Right renal cortex interstitium (tissue), 3 donors: Measurements from ENCODE around the gene DLG2. TPM values are rescaled to one million over a fixed set of nuclear protein-coding genes. Genes with fewer than 3 reads are reported as not detected.

ENCODE experiments used
- DNase-seq, 3 donors: peaks; one replicate each; pipeline ENCODE4 v3.0.0-alpha.2; 2013; ENCODE audit warnings: low read depth in 3 of 3, low spot score in 2 of 3
- polyA plus RNA-seq, 3 donors: library from polyadenylated mRNA; unstranded; fragments of 120-200 nt; gene quantifications; one replicate each; pipeline ENCODE4 v1.2.1, GENCODE V29; 2013; ENCODE audit not compliant: insufficient read length in 3 of 3

The DLG2 gene
- polyA plus RNA-seq, 3 donors: 11.5 to 14.0 (median 13.3) TPM

GRCh38 chr11:85572056-85572455 is 55.1 kb downstream of the DLG2 start:
- no peak for DNase-seq

GRCh38 chr11:85569525-85569924 is 57.6 kb downstream of the DLG2 start:
- DNase-seq: no peak

GRCh38 chr11:85558411-85558810 is 68.7 kb downstream of the DLG2 start:
- no peak for DNase-seq

- DNase-seq: no peak
Observed at GRCh38 chr11:85551881-85552280, 75.3 kb downstream of the DLG2 start.

- no peak for DNase-seq
Observed at GRCh38 chr11:85541683-85542082, 85.5 kb downstream of the DLG2 start.

GRCh38 chr11:85540635-85541205 is 86.4 kb downstream of the DLG2 start:
- DNase-seq: no peak

- no peak for DNase-seq
Observed at GRCh38 chr11:85540181-85540580, 87.0 kb downstream of the DLG2 start.

- DNase-seq: no peak
Observed at GRCh38 chr11:85539740-85540139, 87.4 kb downstream of the DLG2 start.

GRCh38 chr11:85539029-85539689 is 88.0 kb downstream of the DLG2 start:
- DNase-seq: no peak

GRCh38 chr11:85536438-85536837 is 90.7 kb downstream of the DLG2 start:
- DNase-seq: no peak

GRCh38 chr11:85534806-85535205 is 92.3 kb downstream of the DLG2 start:
- DNase-seq: no peak

- no peak for DNase-seq
Observed at GRCh38 chr11:85531191-85531897, 95.8 kb downstream of the DLG2 start.

- no peak for DNase-seq
Observed at GRCh38 chr11:85530634-85531033, 96.5 kb downstream of the DLG2 start.

- no peak for DNase-seq
Observed at GRCh38 chr11:85526564-85526963, 100.6 kb downstream of the DLG2 start.

- DNase-seq: no peak
Observed at GRCh38 chr11:85525686-85526085, 101.5 kb downstream of the DLG2 start.

- DNase-seq: no peak
Observed at GRCh38 chr11:85517272-85517671, 109.9 kb downstream of the DLG2 start.

GRCh38 chr11:85495918-85496317 is 131.2 kb downstream of the DLG2 start:
- DNase-seq: no peak

GRCh38 chr11:85494396-85494795 is 132.7 kb downstream of the DLG2 start:
- DNase-seq: peak in 1 of 3 donors; percentile 2

GRCh38 chr11:85485902-85486301 is 141.2 kb downstream of the DLG2 start:
- no peak for DNase-seq

- DNase-seq: no peak
Observed at GRCh38 chr11:85483861-85484260, 143.3 kb downstream of the DLG2 start.

GRCh38 chr11:85481862-85482261 is 145.3 kb downstream of the DLG2 start:
- no peak for DNase-seq
